GM19023 (cell line): ENCODE data around the gene CCDC120.

Experiments
- ATAC-seq: cut with Tn5 transposase; IDR thresholded peaks from one replicate; pipeline ENCODE4 v1.9.1; 2021; ENCODE audit warnings: mild to moderate bottlenecking, moderate library complexity; ENCODE audit not compliant: unreplicated experiment

Gene CCDC120, protein sequence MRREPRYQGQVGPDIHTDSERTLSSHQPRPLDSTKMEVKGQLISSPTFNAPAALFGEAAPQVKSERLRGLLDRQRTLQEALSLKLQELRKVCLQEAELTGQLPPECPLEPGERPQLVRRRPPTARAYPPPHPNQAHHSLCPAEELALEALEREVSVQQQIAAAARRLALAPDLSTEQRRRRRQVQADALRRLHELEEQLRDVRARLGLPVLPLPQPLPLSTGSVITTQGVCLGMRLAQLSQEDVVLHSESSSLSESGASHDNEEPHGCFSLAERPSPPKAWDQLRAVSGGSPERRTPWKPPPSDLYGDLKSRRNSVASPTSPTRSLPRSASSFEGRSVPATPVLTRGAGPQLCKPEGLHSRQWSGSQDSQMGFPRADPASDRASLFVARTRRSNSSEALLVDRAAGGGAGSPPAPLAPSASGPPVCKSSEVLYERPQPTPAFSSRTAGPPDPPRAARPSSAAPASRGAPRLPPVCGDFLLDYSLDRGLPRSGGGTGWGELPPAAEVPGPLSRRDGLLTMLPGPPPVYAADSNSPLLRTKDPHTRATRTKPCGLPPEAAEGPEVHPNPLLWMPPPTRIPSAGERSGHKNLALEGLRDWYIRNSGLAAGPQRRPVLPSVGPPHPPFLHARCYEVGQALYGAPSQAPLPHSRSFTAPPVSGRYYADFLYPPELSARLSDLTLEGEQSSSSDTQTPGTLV

GRCh38 chrX:49058794-49059193 lies at the start of gene CCDC120:
TSS of gene CCDC120 (plus strand) at chrX:49058999. CDS start at chrX:49062042, 3,043 bp downstream.
- no peak for ATAC-seq

DNA sequence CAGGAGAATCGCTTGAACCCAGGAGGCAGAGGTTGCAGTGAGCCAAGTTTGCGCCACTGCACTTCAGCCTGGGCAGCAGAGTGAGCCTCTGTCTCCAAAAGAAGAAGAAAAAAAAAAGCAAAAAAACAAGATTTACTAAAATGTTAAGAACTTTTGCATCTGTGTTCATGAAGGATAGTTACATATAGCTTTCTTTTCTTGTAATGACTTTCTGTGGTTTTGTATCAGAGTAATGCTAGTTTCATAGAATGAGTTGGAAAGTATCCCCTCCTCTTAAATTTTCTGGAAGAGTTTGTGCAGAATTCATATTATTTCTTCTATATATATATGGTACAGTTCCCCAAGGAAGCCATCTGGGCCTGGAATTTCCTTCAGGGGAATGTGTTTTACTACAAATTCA lies 39.7 kb upstream of the CCDC120 start:
- ATAC-seq, result no peak

DNA sequence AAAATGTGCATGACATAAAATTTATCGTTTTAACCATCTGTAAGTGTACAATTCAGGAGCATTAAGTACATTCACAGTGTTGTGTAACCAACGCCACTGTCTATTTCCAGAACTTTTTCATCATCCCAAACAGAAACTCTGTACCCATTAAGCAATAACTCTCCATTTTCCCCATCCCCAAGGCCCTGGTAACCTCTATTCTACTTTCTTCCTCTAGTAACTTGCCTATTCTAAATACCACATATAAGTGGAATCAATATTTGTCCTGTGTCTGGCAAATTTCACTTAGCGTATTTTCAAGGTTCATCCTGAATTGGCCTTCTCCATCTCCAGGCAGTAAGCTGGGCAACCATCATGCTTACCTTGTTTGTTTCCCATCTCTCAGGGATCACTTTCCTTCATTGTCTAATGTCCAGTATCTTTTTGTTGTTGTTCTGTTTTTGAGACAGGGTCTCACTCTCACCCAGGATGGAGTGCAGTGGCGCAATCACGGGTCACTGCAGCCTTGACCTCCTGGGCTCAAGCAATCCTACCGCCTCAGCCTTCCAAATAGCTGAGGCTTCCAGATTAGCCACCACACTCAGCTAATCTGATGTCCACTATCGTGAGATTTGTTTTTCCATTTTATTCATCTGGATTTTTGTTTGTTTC lies 39.1 kb upstream of the CCDC120 start:
- no peak for ATAC-seq

DNA sequence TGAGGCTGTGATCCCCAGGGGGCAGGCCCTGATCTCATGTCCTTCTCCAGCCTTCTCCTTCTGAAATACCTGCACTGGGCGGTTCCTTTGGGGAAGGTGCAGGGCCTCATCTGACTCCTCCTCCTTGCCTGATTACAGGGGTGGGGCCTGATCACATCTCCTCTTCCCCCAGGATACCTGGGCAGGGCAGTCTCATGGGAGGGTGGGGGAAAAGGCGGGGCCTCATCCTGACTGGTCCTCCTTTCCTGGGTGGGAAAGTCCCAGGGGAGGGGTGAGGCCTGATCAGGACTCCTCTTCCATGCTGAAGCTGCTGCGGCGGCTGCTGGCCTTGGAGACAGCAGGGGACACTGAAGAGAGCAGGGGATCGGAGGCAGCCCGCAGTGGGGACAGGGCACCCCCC lies 28.9 kb upstream of the CCDC120 start:
- no peak for ATAC-seq

DNA sequence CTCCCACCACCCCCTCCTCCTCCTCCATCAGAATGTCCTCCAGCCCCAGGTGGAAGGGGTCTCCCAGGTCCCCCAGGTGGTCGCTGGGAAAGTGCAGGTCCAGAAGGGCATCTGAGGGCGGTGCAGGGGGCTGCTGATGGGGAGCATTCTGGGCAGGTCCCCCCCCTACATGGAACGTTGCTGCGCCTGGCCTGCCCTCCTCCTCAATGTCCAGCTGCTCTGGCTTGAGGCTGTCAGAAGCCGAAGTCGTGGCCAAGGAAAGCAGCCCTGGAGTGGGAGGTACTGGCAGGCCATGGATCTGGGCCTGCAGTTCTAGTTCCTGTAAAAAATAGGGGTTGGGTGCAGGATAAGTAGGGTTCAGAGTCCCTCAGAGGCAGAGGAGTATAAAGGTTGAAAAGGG lies 28.5 kb upstream of the CCDC120 start:
- ATAC-seq, result no peak

GRCh38 chrX:49037883-49038475 lies 20.8 kb upstream of the CCDC120 start:
- no peak for ATAC-seq

GRCh38 chrX:49039598-49040375 lies 19.0 kb upstream of the CCDC120 start:
- ATAC-seq, result no peak

GRCh38 chrX:49040376-49040955 lies 18.3 kb upstream of the CCDC120 start:
- ATAC-seq, result no peak

GRCh38 chrX:49041744-49042580 lies 16.8 kb upstream of the CCDC120 start:
- ATAC-seq, result no peak

DNA sequence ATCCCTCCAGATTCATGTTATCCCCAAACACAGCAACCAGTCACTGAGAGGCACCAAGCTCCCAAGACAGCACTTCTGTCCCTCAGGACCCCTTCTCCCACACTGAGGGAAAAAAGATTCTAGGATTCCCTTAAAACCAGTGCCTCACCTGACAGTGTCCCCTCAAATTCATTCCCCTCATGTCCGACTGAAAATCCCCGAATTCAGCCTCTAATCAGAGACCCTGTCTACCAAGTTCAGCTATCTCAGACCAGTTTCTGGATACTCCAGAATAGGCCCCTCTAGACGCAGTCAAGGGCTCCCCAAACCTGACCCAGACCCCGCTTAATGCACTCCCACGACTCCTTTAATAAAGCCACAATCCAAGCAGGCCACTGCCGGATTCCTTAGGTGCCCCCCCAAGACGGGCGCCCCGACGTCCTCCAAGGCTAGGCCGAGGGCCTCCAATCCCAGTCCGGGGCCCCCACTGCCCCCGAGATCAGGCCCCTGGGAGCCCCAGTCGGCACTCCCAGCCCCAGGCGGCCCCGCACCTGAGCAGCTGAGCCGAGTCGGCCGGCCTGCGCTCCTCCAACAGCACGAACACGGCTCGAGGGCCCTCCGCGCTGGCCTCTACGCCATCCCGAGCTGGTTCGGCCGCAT lies 16.1 kb upstream of the CCDC120 start:
- no peak for ATAC-seq

GRCh38 chrX:49043220-49043986 lies 15.4 kb upstream of the CCDC120 start, which contains the start of gene TFE3:
TSS of gene TFE3 (minus strand) at chrX:49043357. CDS start at chrX:49043226, 131 bp downstream.
- ATAC-seq, result peak; percentile 89

DNA sequence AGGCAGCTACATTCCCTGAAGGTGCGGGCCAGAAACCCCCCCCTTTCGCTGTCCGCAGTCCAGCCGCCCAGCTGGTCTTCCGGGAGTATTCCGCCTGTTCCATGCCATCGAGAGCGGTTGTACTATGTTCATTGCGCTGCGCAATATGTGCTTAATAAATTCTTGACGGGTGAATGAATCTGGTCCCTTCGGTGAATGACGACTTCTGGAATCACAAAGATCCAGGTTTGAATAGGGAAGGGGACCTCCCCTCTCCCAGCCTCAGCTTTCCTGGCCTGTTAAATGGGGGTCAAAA lies 14.9 kb upstream of the CCDC120 start:
- no peak for ATAC-seq

DNA sequence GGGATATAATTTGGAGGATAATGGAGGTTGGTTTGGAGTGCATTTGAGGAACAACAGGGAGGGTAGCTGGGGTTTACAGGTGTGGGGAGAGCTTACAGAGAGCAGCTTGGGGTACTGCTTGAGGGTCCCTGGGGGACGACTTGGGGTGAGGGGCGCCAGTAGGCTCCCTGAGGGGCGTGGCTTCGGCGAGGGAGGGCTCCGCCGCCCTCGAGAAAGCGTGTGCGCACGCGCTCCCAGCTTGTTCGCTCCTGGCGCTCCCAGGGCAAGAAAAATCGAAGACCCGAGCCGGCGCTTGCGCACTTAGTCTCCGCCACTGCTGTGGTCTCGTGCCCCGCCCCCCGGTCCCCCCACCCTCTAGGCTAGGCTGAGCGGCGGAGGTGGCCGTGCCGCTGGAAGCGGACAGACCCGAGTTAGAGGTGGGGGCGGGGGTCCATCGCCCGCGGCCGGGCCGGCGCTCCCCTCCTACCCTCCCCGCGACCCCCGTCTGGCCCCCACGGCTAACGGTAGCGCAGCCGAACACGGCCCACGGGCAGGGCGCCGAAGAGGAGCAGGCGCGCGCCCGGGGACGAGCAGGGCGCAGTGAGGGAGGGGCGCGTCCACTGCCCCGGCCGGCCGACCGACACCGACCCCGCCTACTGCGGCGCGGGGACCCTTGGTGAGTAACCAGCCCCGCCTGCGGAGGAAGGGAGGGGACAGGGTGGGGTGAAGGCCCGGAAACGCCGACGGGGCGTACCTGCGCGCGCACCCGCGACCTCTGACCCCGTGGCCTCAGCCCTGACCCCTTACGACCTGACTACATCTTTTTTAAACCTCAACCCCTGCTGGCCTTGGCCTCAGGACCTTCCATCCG lies 5.4 kb upstream of the CCDC120 start:
- ATAC-seq, result no peak

DNA sequence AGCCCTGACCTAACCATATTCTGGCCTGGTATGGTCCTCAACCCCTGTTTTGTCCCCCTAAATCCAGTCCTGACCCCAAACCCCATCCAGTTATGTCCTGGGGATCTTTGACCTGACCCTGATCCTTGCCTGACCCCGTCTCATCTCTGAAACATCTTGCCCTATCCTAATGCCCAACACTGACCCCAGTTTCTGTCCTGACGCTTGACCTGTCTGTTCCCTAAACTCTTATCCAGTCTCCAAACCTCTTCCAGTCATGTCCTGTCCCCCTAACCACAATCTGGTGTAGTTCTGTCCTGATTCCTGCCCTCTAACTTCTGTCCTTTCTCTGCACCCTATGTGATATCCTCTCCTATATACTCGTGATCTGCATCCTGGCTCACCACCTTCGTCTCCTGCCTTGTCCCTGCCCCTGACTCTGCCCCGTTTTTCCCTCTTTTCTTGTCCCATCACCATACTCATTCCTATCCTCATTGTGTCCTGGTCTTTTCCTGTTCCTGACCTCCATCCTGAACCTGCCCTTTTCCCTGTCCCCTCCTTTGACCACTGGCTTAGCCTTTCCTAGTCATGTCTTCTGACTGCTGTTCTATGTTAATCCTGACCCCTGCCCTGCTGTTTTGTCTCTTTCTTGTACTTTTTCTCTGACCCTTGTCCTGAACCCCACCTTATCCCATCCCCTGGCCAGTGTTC lies 4.6 kb upstream of the CCDC120 start:
- no peak for ATAC-seq

GRCh38 chrX:49059201-49059600 lies 402 bp downstream of the CCDC120 start:
- no peak for ATAC-seq

GRCh38 chrX:49059681-49060085 lies 884 bp downstream of the CCDC120 start:
- no peak for ATAC-seq

DNA sequence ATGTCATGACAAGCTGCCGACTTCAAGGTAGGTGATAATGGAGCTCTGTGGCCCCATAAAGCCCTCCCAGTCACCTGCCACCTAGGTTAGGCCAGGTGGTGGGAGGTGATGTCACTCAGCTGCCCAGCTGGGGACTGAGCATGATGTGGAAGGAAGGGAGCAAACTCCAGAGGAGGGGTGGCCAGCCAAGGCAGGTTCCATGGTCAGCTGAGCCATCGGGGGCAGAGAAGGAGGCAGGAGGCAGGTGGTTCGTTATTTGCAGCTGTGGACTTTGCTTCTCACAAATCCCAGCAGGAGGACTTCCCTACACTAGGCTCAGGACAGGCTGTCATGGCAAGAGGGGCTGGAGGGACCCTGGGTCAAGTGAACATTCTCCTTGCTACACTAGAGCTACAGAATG lies 2.1 kb downstream of the CCDC120 start:
- ATAC-seq, result no peak
